Measurements from ENCODE around the gene DNAJC5. TPM values are rescaled to one million over a fixed set of nuclear protein-coding genes. Genes with fewer than 3 reads are reported as not detected.
"Not testable (repeated sequence)": the region's sequence is repeated elsewhere in the genome, so short reads cannot be mapped to it uniquely, and the experiment has no call there.

The DNAJC5 gene
- total RNA-seq, 2 experiments from 2014 or later, result 19.4 to 19.5 TPM

GRCh38 chr20:63974402-63975200 is 79.7 kb downstream of the DNAJC5 start:
- intact Hi-C loops (cut with micrococcal nuclease), result loop anchor here (1.0 kb wide), 3 partner anchors 188 to 436 kb away; no protein-coding TSS in a partner anchor
- CTCF ChIA-PET, result interaction anchor here (0.6 to 2.1 kb wide), 20 partner anchors 13 to 478 kb away, joined by 3 to 10 read pairs (median 4); partner anchors contain the start of gene TPD52L2
- no peak overlapping the region for H3K4me3 Mint-ChIP-seq
- H3K27me3 Mint-ChIP-seq (ENCODE audit: low read depth), result no peaks in the 10 kb centered on the region
- peaks cover 21% of the 10 kb centered on the region for H3K36me3 Mint-ChIP-seq (ENCODE audit: low read depth)
- no peak overlapping the region for H3K27ac Mint-ChIP-seq
- DNase-seq, result no peak
- H3K4me1 Mint-ChIP-seq (ENCODE audit: low read depth), result peaks cover 38% of the 10 kb centered on the region
- no peaks in the 10 kb centered on the region for H3K9me3 Mint-ChIP-seq

GRCh38 chr20:63976511-63976910 is 81.6 kb downstream of the DNAJC5 start:
- H3K4me3 Mint-ChIP-seq; H3K9me3 Mint-ChIP-seq; CTCF ChIA-PET; DNase-seq; H3K27me3 Mint-ChIP-seq (ENCODE audit: low read depth); intact Hi-C loops (cut with micrococcal nuclease): not testable (repeated sequence)
- H3K36me3 Mint-ChIP-seq (ENCODE audit: low read depth), result peaks cover 21% of the 10 kb centered on the region
- H3K4me1 Mint-ChIP-seq (ENCODE audit: low read depth), result peaks cover 48% of the 10 kb centered on the region
- H3K27ac Mint-ChIP-seq, result peak overlapping the region; percentile 69

DNA sequence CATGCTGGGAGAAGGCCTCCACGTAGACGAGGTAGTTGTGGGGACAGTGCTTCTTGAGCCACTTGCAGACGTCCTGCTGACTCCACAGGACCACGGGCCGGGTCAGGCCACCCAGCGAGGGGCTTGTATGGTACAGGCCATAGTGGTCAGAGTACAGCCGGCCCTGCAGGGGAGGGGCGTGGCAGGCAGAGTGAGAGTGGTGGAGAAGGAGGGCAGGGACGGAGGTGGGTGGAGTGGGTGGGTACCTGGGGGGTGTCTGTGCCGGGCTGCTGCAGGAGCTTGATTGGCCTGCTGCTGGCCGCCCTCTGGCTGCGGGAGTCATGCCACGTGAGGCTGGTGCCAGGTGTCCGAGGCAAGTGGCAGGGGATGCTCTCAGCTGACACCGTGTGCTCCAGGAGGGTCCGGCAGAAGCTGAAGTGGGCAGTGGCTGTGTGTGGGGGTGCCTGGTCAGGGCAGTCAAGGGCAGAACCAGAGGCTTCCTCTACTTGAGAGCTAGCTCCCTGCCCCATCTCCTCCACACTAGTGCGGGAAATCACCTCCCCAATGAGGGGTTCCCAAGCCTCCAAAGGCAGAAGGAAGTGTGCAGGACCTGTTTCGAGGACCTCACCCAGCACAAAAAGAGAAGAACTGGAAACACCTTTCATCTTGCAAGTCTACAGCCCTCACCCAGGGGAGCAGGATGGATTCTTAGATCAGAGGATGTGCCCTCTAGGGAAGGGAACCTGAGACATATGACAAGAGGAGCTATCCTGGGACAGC is 82.2 kb downstream of the DNAJC5 start:
- peak overlapping the region; percentile 89 for H3K27ac Mint-ChIP-seq
- peaks cover 21% of the 10 kb centered on the region for H3K36me3 Mint-ChIP-seq (ENCODE audit: low read depth)
- intact Hi-C loops (cut with micrococcal nuclease), result loop anchor here (1.0 kb wide), 1 partner anchor 20 kb away; no protein-coding TSS in a partner anchor
- peaks cover 49% of the 10 kb centered on the region for H3K4me1 Mint-ChIP-seq (ENCODE audit: low read depth)
- H3K27me3 Mint-ChIP-seq (ENCODE audit: low read depth), result no peaks in the 10 kb centered on the region
- H3K4me3 Mint-ChIP-seq, result peak overlapping the region; percentile 77
- DNase-seq, result no peak
- H3K9me3 Mint-ChIP-seq, result no peaks in the 10 kb centered on the region
- CTCF ChIA-PET, result interaction anchor here (0.8 to 1.1 kb wide), 2 partner anchors 20 to 143 kb away, joined by 3 read pairs; no protein-coding TSS in a partner anchor

DNA sequence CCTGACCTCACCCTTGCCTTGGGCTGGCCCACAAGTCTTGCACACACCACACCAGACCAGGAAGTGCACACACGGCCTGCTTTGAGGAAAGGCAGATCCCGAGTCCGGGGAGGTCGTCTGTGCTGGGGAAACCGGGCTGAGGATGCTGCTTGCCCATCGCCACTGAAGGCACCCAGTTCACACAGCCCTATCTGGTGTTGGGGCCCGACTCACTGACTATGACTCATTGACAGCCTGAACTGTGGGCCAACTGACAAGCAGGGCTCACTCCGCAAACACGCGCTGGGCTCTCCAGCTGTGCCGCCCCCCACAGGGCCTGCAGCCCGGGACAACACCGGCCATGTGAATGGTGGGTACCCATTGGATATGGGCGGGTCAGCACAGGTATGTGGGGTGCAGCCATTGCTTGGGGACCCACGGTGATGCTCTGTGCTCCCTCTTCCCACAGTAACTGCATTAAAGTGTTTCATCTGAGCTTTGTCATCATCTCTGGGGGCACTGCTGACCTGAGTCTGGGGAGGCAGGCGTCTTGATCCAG is 82.9 kb downstream of the DNAJC5 start:
- peaks cover 26% of the 10 kb centered on the region for H3K36me3 Mint-ChIP-seq (ENCODE audit: low read depth)
- DNase-seq, result peak; percentile 81
- no peaks in the 10 kb centered on the region for H3K27me3 Mint-ChIP-seq (ENCODE audit: low read depth)
- H3K9me3 Mint-ChIP-seq, result no peaks in the 10 kb centered on the region
- intact Hi-C loops (cut with micrococcal nuclease), result loop anchor here (1.0 to 2.0 kb wide), 3 partner anchors 21 to 441 kb away; partner anchors contain the start of gene PTK6
- peaks cover 55% of the 10 kb centered on the region for H3K4me1 Mint-ChIP-seq (ENCODE audit: low read depth)
- peak overlapping the region; percentile 77 for H3K4me3 Mint-ChIP-seq
- peak overlapping the region; percentile 89 for H3K27ac Mint-ChIP-seq
- CTCF ChIA-PET, result interaction anchor here (0.8 to 1.1 kb wide), 2 partner anchors 21 to 143 kb away, joined by 3 read pairs; no protein-coding TSS in a partner anchor

DNA sequence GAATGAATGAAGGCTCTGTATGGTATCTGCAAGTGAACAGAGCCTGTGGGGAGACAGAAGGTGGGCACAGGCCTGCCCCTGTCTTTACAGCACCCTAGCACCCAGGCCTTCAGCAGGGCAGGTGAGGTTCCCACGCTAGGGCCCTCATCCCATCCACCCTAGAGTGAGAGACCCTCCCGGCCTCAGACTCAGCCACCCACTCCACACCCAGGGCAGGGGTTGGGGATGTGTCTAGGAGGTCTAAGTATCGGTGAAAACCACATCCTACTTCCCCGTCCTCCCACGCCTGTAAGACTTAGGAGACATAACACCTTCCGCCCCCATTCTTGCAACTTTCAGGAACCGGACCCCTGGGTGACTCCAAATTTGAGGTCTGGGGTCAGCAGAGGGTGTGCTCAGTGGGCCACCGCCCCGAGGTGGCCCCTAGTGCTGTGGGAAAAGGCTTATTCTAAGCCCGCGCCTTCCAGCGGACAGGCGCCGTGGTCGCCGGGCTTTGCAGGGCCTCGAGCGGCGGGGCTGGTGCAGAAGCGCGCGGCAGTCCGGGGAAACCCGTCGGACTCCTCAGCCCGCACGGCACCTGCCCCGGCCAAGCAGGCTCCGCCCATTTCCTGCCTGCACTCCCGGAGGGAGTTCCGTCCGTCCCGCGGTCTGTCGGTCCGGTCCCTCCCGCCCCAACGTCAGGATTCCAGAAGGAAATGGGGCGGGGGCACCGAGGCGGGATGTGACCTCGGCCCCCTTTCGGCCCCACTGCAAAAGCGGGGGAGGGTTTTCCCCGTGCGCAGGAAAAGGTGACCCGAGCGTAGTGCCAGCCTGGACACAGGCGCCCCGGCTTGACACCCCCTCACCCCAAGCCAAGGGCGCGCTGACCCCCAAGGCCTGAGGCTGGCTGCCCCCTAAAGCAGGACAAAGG is 83.6 kb downstream of the DNAJC5 start:
- peaks cover 58% of the 10 kb centered on the region for H3K4me1 Mint-ChIP-seq (ENCODE audit: low read depth)
- peak; percentile 81 for DNase-seq
- peak overlapping the region; percentile 89 for H3K27ac Mint-ChIP-seq
- peak overlapping the region; percentile 77 for H3K4me3 Mint-ChIP-seq
- H3K9me3 Mint-ChIP-seq, result no peaks in the 10 kb centered on the region
- H3K36me3 Mint-ChIP-seq (ENCODE audit: low read depth), result peaks cover 30% of the 10 kb centered on the region
- CTCF ChIA-PET, result interaction anchor here (0.8 to 2.4 kb wide), 4 partner anchors 21 to 337 kb away, joined by 3 to 33 read pairs (median 6); no protein-coding TSS in a partner anchor
- intact Hi-C loops (cut with micrococcal nuclease), result loop anchor here (2.0 kb wide), 2 partner anchors 76 to 442 kb away; partner anchors contain the start of gene PTK6
- no peaks in the 10 kb centered on the region for H3K27me3 Mint-ChIP-seq (ENCODE audit: low read depth)

GRCh38 chr20:63979229-63979556 is 84.3 kb downstream of the DNAJC5 start:
- intact Hi-C loops (cut with micrococcal nuclease), result loop anchor here (2.0 kb wide), 2 partner anchors 76 to 442 kb away; partner anchors contain the start of gene PTK6
- Mint-ChIP-seq H3K27ac (peak overlapping the region; percentile 87), H3K4me3 (peak overlapping the region; percentile 77), H3K27me3 (ENCODE audit: low read depth) (no peaks in the 10 kb centered on the region), H3K4me1 (ENCODE audit: low read depth) (peaks cover 54% of the 10 kb centered on the region), H3K9me3 (no peaks in the 10 kb centered on the region), H3K36me3 (ENCODE audit: low read depth) (peaks cover 26% of the 10 kb centered on the region)
- CTCF ChIA-PET, result interaction anchor here (1.0 to 2.4 kb wide), 5 partner anchors 14 to 337 kb away, joined by 3 to 33 read pairs (median 4); no protein-coding TSS in a partner anchor
- no peak for DNase-seq

DNA sequence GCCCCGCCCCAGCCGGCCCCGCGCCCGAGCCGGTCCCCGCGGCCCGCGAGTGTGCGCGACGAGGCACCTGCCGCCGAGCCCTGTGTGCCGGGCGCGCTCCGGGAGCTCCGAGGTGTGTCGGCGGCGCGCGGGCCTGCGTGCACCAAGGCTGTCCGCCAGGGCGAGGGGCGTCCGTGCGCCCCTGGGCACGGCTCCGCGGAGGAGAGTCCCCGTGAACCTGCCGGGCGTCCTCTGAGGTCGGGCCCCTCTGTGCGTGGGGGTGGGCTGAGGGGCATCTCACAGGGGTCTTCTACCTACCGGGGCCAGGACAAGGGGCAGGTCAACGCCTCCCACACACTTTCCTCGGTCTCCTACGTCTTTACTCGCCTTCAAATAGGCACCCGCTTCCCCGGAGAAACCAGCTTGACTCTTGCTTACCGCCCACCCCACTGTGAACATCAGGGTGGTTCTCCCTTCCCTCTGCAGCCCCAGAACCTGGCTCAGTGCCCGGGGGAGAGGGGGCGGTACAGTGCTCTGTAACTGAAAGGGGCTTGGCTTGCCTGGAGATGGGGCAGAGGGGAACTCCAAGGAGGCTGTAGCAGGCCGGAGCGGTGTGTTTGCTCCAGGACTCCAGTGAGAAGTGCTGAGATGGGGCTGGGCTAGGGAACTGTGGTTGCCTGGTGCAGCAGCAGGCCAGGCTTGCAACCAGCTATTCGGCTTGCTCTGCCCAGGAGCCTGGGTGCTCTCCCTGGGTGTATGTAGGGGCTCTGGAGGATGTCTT is 84.8 kb downstream of the DNAJC5 start, which contains the start of gene SAMD10:
Gene SAMD10 (minus strand): TSS at position 86 of the 760 bp plus-strand sequence. CDS start 175 bp downstream, outside the sequence.
- intact Hi-C loops (cut with micrococcal nuclease), result loop anchor here (1.0 to 10.0 kb wide), 7 partner anchors 59 to 765 kb away; partner anchors contain the start of genes PTK6, RGS19 and YTHDF1
- CTCF ChIA-PET, result interaction anchor here (0.7 to 2.4 kb wide), 16 partner anchors 12 to 442 kb away, joined by 3 to 33 read pairs (median 4); partner anchors contain the start of genes PTK6, RGS19 and UCKL1
- H3K36me3 Mint-ChIP-seq (ENCODE audit: low read depth), result peaks cover 29% of the 10 kb centered on the region
- H3K4me3 Mint-ChIP-seq, result peak within 1 kb of the TSS; percentile 84
- no peaks in the 10 kb centered on the region for H3K9me3 Mint-ChIP-seq
- DNase-seq, result peak; percentile 93
- no peaks in the 10 kb centered on the region for H3K27me3 Mint-ChIP-seq (ENCODE audit: low read depth)
- peaks cover 54% of the 10 kb centered on the region for H3K4me1 Mint-ChIP-seq (ENCODE audit: low read depth)
- H3K27ac Mint-ChIP-seq, result peak within 1 kb of the TSS; percentile 94

DNA sequence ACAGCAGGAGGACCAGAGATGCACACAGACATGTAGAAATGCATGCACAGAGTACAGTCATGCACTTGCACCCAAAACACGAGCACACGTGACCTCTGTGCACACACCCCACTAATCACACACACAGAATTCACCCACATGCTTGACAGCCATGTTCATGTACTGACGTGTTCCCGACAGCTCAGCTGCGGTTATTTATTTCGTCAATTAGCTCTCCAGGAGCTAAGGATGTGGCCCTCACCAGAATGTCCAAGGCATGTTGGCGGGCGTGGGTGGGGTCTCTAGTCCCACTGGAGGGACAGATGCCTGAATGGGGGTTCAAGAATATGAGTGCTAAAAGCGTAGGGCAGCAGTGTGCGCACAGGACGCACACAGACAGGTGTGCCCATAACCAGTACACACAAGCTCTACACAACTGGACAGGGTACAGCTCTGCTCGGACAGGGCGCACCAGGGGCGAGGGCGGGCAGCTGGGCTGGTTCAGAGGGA is 85.4 kb downstream of the DNAJC5 start:
- DNase-seq, result peak; percentile 59
- Mint-ChIP-seq H3K36me3 (ENCODE audit: low read depth) (peaks cover 27% of the 10 kb centered on the region), H3K27me3 (ENCODE audit: low read depth) (no peaks in the 10 kb centered on the region), H3K27ac (peak overlapping the region; percentile 94), H3K4me3 (peak overlapping the region; percentile 84), H3K4me1 (ENCODE audit: low read depth) (peaks cover 54% of the 10 kb centered on the region), H3K9me3 (no peaks in the 10 kb centered on the region)
- CTCF ChIA-PET, result interaction anchor here (0.7 to 2.4 kb wide), 20 partner anchors 13 to 443 kb away, joined by 3 to 33 read pairs (median 4); partner anchors contain the start of genes PTK6, RGS19, TCEA2 and UCKL1
- intact Hi-C loops (cut with micrococcal nuclease), result loop anchor here (1.0 to 10.0 kb wide), 5 partner anchors 58 to 766 kb away; partner anchors contain the start of genes RGS19 and YTHDF1

GRCh38 chr20:63980806-63981728 is 86.1 kb downstream of the DNAJC5 start, which contains the start of gene PRPF6:
PRPF6 (plus strand) TSS chr20:63981132; CDS start chr20:63981246, 114 bp downstream.
- H3K4me3 Mint-ChIP-seq, result peak within 1 kb of the TSS; percentile 84
- H3K27me3 Mint-ChIP-seq (ENCODE audit: low read depth), result no peaks in the 10 kb centered on the region
- H3K36me3 Mint-ChIP-seq (ENCODE audit: low read depth), result peaks cover 31% of the 10 kb centered on the region
- peak within 1 kb of the TSS; percentile 94 for H3K27ac Mint-ChIP-seq
- H3K4me1 Mint-ChIP-seq (ENCODE audit: low read depth), result peaks cover 52% of the 10 kb centered on the region
- CTCF ChIA-PET, result interaction anchor here (0.8 to 2.4 kb wide), 16 partner anchors 13 to 443 kb away, joined by 3 to 33 read pairs (median 4); partner anchors contain the start of genes PTK6, RGS19, TCEA2 and UCKL1
- no peaks in the 10 kb centered on the region for H3K9me3 Mint-ChIP-seq
- DNase-seq, result peak; percentile 97
- intact Hi-C loops (cut with micrococcal nuclease), result loop anchor here (1.0 to 10.0 kb wide), 7 partner anchors 57 to 766 kb away; partner anchors contain the start of genes RGS19, TCEA2, TPD52L2 and YTHDF1
